ENCODE measurements around the gene SNX5.

SNX5 gene

GRCh38 chr20:17992847-17993513 is 24.4 kb upstream of the SNX5 start:
- DNase-seq (ENCODE audit: low read depth): no peak

- no peak for DNase-seq (ENCODE audit: low read depth)
Measured at GRCh38 chr20:17992224-17992637, 23.6 kb upstream of the SNX5 start.

GRCh38 chr20:17990278-17990972 is 21.8 kb upstream of the SNX5 start:
- no peak for DNase-seq (ENCODE audit: low read depth)

GRCh38 chr20:17987988-17988387 is 19.4 kb upstream of the SNX5 start:
- DNase-seq (ENCODE audit: low read depth): no peak

- no peak for DNase-seq (ENCODE audit: low read depth)
Measured at GRCh38 chr20:17985388-17986018, 16.9 kb upstream of the SNX5 start.

GRCh38 chr20:17976305-17976704 is 7.7 kb upstream of the SNX5 start:
- no peak for DNase-seq (ENCODE audit: low read depth)

GRCh38 chr20:17972121-17972520 is 3.5 kb upstream of the SNX5 start:
- DNase-seq (ENCODE audit: low read depth): no peak

GRCh38 chr20:17971300-17972013 is 2.9 kb upstream of the SNX5 start:
- DNase-seq (ENCODE audit: low read depth): no peak

GRCh38 chr20:17969884-17970409 is 1.4 kb upstream of the SNX5 start:
- DNase-seq (ENCODE audit: low read depth): no peak

GRCh38 chr20:17969278-17969883 is 787 bp upstream of the SNX5 start:
- DNase-seq (ENCODE audit: low read depth): no peak

- no peak for DNase-seq (ENCODE audit: low read depth)
Measured at GRCh38 chr20:17967521-17968365, 851 bp downstream of the SNX5 start.

GRCh38 chr20:17966432-17967310 is 1.9 kb downstream of the SNX5 start:
- no peak for DNase-seq (ENCODE audit: low read depth)

GRCh38 chr20:17965042-17965697 is 3.4 kb downstream of the SNX5 start:
- DNase-seq (ENCODE audit: low read depth): no peak

GRCh38 chr20:17964632-17965031 is 4.0 kb downstream of the SNX5 start:
- DNase-seq (ENCODE audit: low read depth): no peak

GRCh38 chr20:17964073-17964472 is 4.5 kb downstream of the SNX5 start:
- no peak for DNase-seq (ENCODE audit: low read depth)

GRCh38 chr20:17963114-17963897 is 5.3 kb downstream of the SNX5 start:
- DNase-seq (ENCODE audit: low read depth): no peak

- no peak for DNase-seq (ENCODE audit: low read depth)
Measured at GRCh38 chr20:17961587-17961940, 7.0 kb downstream of the SNX5 start.

- DNase-seq (ENCODE audit: low read depth): no peak
Measured at GRCh38 chr20:17960927-17961586, 7.5 kb downstream of the SNX5 start.

Measured in GM04503 (cell line).